Stromal cell of bone marrow (primary cell): ENCODE data around the gene TRAPPC1.

ENCODE experiments used
- DNase-seq: peaks from one replicate; pipeline ENCODE4 v3.0.0-alpha.2; 2012; ENCODE audit warnings: low read depth

TRAPPC1 gene

DNA sequence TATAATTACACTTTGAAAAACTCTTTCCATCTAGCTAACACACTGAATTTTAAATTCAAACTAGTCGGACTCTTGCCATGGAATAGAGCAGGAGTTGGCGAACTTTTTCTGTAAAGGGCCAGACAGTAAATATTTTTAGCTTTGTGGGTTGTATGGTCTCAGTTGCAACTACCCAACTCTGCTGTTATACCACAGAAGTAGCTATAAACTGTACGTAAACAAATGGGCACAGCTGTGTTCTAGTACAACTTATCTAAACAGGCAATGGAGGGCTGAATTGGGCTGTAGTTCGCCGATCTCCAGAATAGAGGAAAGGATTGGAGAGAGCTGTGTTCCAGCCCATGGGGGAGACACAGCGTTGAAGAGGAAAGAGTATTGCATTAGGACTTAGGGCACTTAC is 9.0 kb upstream of the TRAPPC1 start:
- DNase-seq = no peak

DNA sequence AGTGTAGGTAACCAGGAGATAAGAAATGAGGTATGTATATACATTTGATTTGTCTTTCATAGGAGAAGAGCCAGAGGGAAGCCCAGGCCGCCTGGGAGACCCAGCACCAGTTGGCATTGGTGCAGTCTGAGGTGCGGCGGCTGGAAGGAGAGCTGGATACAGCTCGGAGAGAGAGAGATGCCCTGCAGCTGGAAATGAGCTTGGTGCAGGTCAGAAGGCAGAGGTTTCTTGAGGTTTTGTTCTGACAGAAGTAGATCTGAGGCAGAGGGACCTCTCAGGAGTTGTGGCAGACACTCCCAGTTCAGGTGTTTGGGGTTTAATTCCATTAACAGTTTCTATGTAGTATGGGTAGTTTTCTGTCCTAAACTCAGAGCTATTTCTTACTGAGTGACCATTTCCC is 8.3 kb upstream of the TRAPPC1 start:
- no peak for DNase-seq

DNA sequence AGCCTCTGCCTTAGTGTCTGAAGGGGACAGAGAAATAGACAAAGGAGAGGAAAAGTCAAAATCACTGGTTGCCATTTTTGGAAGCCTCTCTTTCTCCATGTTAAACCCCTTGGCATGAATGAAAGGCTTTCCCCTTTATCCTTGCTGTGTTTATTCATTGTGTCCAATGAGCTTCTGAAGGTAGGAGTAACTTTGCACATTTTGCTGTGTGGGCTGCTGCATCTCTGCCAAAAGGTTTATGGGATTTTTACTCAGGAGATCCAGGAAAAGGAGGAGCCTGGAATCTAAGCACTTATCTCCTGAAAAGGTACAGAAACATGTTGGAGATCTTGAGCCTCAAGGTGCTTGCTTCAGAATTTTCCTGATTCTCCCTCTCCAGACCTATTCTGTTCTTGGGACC is 4.1 kb upstream of the TRAPPC1 start:
- no peak for DNase-seq

DNA sequence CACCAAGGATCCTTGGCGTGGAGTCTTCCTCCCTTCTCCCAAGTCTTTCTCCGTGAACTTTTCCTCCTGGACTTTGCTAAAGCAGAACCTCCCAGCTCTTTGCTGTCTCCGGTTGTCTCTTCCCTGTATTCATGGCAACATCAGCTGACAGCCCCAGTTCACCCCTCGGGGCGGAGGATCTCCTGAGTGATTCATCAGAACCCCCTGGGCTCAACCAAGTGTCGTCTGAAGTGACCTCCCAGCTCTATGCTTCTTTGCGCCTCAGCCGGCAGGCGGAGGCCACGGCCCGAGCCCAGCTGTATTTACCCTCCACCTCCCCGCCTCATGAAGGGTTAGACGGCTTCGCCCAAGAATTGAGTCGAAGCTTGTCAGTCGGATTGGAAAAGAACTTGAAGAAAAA is 1.2 kb upstream of the TRAPPC1 start:
- DNase-seq = peak; percentile 44

DNA sequence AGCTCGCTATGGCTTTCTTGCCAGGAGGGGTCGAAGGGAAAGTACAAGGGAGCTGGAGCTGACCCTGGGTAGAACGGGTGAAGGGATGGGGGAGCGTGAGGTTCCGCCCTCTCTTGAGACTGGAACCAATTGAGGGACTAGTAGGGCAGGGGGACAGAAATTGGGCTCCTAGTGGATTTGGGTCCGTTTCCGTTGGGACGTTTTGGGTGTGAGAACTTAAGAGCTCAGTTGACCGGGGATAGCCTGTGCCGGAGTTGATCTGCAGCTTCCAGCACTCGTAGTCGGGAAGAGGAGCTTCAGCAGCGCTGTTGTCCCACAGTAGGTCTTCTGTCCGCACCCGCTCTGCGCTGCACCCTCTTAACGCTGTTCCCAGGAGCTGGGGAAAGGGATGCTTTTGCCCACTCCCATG is 741 bp upstream of the TRAPPC1 start:
- no peak for DNase-seq

DNA sequence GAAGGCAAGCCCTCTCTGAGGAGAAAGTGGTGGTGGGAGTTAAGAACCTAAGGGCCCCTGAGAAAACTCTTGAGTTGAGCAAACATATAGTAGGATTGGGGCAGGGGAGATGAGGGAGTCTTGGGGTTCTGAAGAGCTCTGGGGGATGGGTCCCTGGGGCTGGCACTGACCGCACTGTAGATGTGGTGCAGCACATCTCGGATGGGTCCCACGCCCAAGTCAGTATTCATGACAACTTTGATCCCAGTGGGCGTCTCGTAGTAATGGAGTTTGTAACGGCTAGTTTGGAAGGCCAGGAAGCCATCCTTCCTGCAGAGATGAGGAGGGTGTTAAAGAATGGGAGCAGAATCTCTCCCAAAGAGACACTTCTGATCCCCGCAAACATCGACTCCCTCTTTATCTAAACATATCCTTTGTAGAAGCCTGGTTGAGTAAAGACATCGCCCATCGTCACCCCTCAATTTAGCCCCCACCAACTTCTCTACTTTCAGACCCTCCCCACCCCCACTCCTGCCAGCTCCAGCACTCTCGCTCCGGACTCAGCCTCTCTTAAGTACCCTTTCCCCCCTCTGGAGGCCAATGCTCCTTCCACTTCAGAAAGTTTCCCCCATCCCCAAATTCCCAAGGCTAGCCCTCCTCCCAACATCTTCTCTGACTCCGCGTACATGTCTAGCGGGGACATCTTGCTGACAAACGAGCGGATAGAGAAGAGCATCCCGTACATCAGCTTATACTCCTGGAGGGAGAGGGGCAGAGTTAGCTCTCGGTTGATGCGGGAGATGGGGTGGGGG is 710 bp downstream of the TRAPPC1 start:
- no peak for DNase-seq

DNA sequence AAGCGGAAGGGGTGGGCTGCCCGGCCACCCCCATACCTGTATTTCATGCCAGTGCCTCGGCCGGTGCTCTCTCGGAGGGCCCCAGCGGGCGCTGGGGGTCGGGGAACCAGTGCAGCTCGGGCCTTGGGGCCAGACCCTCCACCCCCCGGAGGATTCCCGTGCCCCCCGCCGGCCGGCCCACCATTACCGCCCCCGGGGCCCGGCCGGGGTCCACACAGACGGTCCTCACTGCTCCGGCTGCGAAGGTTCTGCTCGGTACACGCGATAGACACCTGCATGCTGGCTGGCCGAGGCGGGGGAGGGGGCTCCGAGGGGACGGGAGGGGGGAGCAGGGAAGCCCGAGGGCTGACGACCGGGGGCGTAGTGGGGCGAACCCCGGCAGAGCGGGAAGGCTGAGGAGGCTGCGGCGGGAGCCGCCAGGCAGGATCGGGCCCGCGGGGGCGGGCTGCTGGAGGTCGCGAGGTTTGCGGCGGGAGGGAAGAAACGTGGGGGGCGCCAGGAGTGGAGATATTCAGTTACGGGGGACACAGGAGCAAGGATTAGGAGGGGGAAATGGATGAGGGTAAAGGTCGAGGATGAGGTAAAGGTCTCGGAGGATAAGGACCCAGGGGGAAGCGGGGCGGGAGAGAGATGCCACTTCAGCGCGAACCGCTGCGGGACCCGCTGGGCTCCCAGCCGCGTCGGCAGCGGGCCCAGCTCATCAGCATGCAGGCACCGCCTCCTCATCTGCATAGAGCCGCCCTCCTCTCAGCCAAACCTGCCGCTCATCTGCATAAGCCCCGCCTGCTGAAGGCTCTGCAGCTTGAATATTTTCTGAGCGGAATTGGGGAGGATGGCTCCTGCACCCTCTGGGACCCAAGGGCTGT is 2.4 kb downstream of the TRAPPC1 start, which contains the start of gene KCNAB3:
KCNAB3 (minus strand) TSS at position 699 of the 866 bp plus-strand sequence; CDS start at position 278, 421 bp downstream.
- no peak for DNase-seq

DNA sequence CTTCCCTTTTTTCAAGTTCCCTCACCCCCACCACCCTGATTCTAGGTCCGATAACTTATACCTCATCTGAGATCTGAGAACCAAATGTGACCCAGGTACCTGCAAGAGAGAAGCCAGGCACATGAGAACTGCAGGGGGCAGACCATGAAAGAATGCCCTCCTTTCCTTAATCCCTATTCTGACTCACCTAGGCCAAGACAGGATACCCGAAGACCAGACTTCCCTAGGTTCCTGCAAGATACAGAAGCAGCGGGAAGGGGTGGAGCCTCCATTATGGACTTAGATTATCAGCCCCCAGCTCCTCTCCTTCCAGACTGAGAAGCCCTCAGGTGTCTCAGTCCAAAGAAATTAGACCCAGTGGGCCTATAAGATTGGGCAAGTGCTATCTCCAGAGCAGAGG is 4.2 kb downstream of the TRAPPC1 start:
- DNase-seq = no peak

DNA sequence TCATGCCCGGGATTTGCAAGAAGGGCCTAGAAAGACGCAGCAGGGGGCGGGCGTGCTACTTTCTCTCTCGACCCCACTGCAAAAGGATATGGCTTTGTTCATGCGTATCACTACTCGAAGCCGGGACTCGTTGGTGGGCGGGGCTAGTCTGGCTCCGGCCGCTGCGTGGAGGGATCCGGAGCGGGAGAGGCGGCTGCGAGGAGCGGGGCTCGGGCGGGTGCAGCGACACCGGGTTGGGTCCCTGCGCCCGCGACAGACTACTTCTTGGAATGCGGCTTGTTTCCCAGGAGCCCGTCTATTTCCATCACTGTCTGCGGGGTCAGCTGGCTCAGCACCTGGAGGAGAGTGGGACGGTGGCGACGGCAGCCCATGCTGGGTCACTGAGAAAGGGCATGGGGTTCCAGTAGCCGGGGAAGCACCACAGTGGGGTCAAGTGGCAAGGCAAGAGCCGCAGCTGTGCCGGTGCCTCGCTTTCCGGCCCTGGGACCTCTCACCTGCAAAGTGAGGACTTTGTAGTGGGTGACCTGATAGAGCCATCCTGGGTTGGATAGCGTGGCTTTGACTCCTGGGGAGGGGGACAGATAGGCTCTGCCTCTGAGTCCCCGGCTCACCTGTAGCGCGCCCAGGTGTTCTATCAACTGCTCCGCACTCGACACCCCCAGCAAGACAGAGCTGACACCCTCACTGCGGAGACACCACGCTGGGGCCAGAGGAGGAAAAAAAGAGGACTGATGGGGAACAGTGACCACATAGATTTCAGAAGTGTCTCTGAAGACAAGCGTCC is 8.7 kb downstream of the TRAPPC1 start:
- peak; percentile 61 for DNase-seq

DNA sequence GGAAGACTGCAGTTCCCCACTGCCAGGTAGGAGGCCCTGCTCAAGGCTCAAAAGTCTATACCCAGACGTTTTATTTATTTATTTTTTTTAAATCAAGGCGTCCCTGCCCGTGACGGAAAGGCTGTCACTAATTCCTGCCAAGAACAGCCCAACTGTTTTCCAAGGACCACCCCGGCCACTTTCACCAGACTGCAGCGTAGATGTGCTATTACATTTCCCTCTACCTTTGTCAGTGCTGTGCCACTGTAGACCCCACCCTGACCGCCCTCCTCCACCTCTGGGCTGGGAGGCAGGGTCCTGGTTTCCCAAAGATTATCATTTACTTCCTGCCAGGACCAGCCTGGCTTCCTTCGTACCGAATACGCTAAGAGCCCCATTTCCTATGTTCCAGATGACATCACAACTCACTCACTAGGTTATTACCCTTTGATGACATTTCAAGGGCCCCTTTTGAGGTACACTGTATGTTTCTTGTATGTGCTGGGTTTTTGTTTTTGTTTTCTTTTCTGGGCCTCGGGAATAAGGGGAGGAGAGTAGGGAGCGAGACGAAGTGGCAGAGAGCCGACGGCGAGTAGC is 9.4 kb downstream of the TRAPPC1 start:
- DNase-seq = no peak

DNA sequence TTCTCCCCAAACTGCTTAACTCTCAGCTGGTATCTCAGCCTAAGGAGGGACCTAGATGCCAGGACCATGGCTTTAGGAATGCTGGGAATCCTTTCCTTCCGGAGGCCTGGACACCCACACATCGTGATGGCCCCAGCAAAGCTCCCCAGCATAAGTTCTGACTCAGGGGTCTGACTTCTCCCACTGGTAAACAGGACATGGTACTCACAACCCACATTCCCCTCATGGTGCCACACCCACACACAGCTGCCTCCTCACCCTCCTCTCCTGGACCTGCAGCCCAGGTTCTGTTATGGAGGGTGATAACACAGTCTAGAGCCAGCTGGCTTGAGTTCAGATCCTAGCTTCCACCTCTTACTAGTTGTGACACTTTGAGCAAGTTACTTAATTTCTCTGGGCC is 14.9 kb downstream of the TRAPPC1 start:
- DNase-seq = no peak

DNA sequence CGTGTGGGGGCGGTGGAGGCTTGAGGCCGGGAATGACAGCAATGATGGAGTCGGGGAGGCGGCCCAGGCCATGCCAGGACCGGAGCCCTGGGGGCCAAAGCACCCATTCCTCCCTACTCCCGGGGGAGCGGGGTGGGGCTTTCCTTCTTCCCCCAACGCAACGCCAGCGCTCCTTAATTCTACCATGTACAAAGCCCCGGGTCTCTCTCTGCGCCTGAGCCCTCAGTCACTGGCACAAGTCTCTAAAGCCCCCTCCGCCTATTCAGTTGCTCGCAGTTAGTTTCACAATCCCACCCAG is 15.4 kb downstream of the TRAPPC1 start:
- no peak for DNase-seq

DNA sequence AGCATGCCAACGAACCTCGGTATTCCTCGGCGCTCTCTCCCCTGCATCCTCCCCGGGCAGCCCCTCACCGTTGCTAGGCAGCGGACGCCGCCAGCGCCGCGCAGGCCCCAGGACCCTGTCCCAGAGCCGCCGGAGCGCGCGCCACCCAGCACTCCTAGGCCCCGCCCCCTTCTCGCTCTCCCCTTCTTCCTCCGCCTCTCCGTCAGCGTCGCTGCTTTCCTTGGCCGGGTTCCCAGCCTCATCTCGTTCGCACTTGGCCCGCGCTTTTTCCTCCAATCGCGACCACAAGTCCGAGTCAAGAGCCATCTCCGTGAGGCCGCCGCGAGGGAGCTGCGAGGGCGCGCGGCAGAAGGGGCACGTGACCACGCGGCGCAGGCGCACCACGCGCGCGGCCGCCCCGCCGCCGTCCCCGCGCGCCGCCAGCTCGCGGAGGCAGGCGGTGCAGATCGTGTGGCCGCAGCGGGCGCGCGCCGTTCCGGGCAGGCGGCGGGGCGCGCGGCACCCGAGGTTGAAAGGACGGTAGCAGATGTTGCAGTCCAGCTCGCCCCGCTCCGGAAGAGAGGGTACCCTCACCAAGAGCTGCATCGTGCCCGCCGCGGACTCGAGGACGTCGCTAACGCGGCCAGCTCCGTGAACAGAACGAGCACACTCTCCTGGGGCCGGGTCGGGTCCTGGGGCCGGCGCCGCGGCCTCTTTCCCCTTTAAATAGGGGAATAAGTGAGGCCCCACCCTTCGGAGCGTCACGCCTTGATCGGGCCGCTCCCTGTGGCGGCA is 15.9 kb downstream of the TRAPPC1 start, which contains the start of gene RNF227:
RNF227 (minus strand) TSS at position 679 of the 774 bp plus-strand sequence; CDS start at position 585, 94 bp downstream.
- peak; percentile 93 for DNase-seq

DNA sequence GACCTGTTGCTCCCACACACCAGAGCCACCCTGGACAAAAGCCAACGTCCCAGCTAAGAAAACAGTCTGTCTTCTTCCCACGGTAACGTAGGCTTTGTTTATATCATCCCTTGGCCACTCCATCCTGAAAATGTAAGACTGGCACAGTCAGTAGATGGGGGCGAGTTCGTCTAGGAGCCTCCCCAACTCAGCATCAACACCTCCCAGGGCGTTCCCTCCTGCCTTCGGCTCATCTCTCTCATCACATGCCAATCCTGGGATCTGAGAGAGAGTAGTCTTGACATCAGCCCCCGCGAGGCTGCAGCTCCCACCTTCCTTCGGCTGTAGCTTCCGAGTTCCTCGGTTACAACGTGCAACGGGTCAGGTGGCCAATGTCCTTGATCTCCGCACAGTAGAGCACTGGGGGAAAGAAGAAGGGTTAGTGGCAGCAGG is 16.6 kb downstream of the TRAPPC1 start:
- DNase-seq = no peak

DNA sequence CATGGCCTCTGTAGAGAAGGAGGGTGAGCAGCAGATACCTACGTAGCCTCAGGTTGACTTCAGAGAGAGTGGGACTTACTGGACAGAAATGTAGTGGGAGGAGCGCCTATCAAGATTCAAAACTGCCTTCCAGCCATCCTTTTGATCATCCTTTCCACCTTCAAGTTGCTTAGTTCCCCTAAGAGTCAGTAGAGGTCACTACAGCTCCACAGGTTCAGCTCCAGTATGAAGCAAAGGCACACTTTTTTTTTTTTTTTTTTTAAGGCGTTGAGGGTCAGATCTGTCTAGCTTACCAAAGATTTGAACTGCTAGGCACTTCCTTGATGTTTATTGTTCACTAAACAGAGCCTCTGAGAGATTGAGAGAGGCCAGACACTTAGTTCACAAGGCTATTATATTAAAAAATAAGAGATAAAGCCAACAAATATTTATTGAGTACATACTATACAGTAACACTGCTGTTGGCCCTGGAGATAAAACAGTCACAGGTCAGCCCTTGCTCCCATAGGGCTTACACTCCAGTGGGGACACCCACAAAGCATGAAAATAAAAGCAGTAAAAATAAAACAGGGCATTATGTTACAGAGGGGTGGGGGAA is 18.7 kb downstream of the TRAPPC1 start:
- peak; percentile 61 for DNase-seq

DNA sequence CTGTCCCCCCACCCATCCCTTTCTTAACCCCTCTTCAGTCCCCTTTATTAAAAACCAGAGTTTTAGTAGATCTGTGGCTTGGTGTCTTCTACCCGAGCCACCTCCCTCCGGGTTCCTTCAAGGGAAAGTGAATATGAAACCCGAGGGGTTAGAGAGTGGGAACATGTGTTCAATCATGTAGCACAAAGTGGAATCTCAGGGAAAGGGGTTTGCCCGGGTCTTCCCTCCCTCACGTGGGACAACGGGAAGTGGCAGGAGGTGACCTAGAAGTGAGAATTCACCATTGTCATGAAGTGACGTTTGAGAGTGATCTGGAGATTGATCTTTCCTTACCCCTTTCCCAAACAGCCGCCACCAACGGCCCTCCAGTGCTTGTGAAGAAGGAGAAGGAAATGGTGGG is 20.6 kb downstream of the TRAPPC1 start:
- no peak for DNase-seq

DNA sequence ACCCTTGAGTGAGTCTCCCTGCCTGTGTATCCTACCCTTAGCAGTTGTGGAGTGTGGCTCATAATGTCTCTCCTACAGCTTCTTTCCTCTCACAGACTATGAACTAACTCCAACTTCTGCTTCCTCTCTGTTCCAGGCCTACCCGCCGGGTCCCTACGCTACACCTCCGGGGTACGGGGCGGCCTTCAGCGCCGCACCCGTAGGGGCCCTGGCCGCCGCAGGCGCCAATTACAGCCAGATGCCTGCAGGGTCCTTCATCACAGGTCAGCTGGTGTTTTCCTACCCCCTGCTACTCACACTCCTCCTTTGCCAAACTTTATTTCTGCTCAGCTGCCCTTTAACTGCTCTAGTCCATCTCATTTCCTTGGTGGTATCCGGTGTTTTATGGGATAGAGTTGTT is 21.0 kb downstream of the TRAPPC1 start:
- DNase-seq = no peak

DNA sequence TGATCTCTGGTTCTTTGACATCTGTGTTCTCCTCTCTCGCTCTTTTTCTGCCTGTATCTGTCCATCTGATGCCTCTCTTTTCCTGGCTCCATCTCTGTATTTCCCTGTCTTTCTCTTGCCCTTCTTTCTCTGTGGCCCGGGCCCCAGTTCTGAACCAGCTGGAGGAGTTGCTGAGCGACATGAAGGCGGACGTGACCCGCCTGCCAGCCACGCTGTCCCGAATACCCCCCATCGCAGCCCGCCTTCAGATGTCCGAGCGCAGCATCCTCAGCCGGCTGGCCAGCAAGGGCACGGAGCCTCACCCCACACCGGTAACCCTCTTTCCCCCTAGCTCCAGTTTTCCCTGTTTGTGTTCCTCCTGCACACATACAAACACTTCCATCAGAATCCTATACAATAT is 21.5 kb downstream of the TRAPPC1 start:
- DNase-seq = no peak

DNA sequence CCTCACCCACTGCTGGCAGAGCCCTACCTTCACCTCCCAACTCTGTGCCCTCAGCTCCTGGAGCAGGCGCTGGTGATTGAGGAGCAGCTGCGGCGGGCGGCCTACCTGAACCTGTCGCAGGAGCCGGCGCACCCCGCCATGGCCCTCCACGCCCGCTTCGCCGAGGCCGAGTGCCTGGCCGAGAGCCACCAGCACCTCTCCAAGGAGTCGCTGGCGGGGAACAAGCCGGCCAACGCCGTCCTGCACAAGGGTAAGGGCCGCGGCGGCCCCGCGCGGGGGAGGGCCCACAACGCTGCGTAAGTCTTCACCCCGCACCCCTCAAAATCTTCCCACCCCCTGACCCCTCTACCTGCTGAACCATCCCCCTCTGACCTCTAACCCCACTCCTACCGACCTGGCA is 22.7 kb downstream of the TRAPPC1 start:
- DNase-seq = no peak

DNA sequence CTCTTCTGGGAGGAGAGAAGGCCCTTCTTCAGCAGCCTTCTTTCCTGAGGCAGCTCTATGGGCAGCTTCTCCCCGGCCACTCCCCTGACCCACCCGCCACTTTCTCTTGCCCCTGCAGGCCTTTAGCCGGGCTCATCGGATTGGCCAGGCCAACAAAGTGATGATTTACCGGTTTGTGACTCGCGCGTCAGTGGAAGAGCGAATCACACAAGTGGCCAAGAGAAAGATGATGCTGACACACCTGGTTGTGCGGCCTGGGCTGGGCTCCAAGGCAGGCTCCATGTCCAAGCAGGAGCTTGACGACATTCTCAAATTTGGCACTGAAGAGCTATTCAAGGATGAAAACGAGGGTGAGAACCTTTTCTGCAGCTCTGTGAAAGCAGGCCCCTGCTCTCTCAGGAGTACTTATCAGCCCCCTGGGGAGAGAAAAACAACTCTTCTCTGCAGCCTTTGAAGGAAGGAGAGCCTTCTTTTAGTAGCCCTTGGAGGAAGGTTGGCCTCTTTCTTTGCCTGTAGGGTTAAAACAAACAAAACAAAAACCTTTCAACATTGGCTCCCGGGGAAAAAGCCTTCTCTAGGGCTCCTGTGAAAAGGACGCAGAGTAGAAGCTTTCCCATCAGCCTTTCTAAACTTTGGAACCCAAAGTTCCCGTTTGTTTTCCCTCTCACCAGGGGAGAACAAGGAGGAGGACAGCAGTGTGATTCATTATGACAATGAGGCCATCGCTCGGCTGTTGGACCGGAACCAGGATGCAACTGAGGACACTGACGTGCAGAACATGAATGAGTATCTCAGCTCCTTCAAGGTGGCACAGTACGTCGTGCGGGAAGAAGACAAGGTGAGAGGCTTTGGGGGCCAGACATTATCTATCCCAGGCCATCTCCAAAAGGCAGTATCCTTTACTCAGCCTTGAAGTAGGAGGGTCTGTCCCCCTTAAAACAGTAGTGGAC is 28.3 kb downstream of the TRAPPC1 start:
- DNase-seq = no peak
